ENCODE measurements around the gene LIPC. TPM values are rescaled to one million over a fixed set of nuclear protein-coding genes. Genes with fewer than 3 reads are reported as not detected.

The LIPC gene
- polyA plus RNA-seq, 1 experiment: 0.31 TPM

- Histone ChIP-seq H3K36me3 (ENCODE audit: control insufficient read depth, insufficient read depth, low read length) (no peaks in the 10 kb centered on the region), H3K4me3 (ENCODE audit: low read depth, low read length) (no peak overlapping the region), H3K27me3 (ENCODE audit: control insufficient read depth, insufficient read depth, low read length) (peaks cover 2% of the 10 kb centered on the region; the same call in 1 of the 2 replicates)
- CTCF ChIA-PET: interaction anchor here (1.8 kb wide), 1 partner anchor 39 kb away, joined by 4 read pairs; no protein-coding TSS in a partner anchor
- POLR2A ChIA-PET: no interaction called here
- no peak for DNase-seq (ENCODE audit: low read depth)
- TF ChIP-seq CTCF (IDR thresholded peaks at IDR 0.05; ENCODE audit: insufficient read depth, low read depth, low read length): no peak
Measured at GRCh38 chr15:58448906-58449305, 17.1 kb downstream of the LIPC start.

GRCh38 chr15:58451826-58452225 is 20.0 kb downstream of the LIPC start:
- H3K36me3 ChIP-seq (ENCODE audit: control insufficient read depth, insufficient read depth, low read length): no peaks in the 10 kb centered on the region
- no peak for TF ChIP-seq CTCF (IDR thresholded peaks at IDR 0.05; ENCODE audit: insufficient read depth, low read depth, low read length)
- H3K4me3 ChIP-seq (ENCODE audit: low read depth, low read length): no peak overlapping the region
- H3K27me3 ChIP-seq (ENCODE audit: control insufficient read depth, insufficient read depth, low read length): peaks cover 5% of the 10 kb centered on the region; the same call in 1 of the 2 replicates
- POLR2A ChIA-PET: no interaction called here
- no peak for DNase-seq (ENCODE audit: low read depth)
- CTCF ChIA-PET: no interaction called here

GRCh38 chr15:58452775-58453174 is 21.0 kb downstream of the LIPC start:
- peaks cover 5% of the 10 kb centered on the region; the same call in 1 of the 2 replicates for H3K27me3 ChIP-seq (ENCODE audit: control insufficient read depth, insufficient read depth, low read length)
- TF ChIP-seq CTCF (IDR thresholded peaks at IDR 0.05; ENCODE audit: insufficient read depth, low read depth, low read length): no peak
- H3K36me3 ChIP-seq (ENCODE audit: control insufficient read depth, insufficient read depth, low read length): no peaks in the 10 kb centered on the region
- ChIA-PET POLR2A (no interaction called here), CTCF (interaction anchor here (0.6 kb wide), 1 partner anchor 740 kb away, joined by 3 read pairs; no protein-coding TSS in a partner anchor)
- H3K4me3 ChIP-seq (ENCODE audit: low read depth, low read length): no peak overlapping the region
- no peak for DNase-seq (ENCODE audit: low read depth)

GRCh38 chr15:58453931-58454793 is 22.4 kb downstream of the LIPC start:
- DNase-seq (ENCODE audit: low read depth): no peak
- H3K4me3 ChIP-seq (ENCODE audit: low read depth, low read length): no peak overlapping the region
- CTCF ChIA-PET: interaction anchor here (0.6 to 1.0 kb wide), 2 partner anchors 14 to 184 kb away, joined by 3 to 4 read pairs; no protein-coding TSS in a partner anchor
- POLR2A ChIA-PET: interaction anchor here (0.9 kb wide), 1 partner anchor 10 kb away, joined by 4 read pairs; no protein-coding TSS in a partner anchor
- H3K27me3 ChIP-seq (ENCODE audit: control insufficient read depth, insufficient read depth, low read length): peaks cover 5% of the 10 kb centered on the region; the same call in 1 of the 2 replicates
- H3K36me3 ChIP-seq (ENCODE audit: control insufficient read depth, insufficient read depth, low read length): no peaks in the 10 kb centered on the region
- TF ChIP-seq CTCF (IDR thresholded peaks at IDR 0.05; ENCODE audit: insufficient read depth, low read depth, low read length): no peak

- CTCF ChIA-PET: interaction anchor here (1.0 kb wide), 1 partner anchor 15 kb away, joined by 3 read pairs; no protein-coding TSS in a partner anchor
- no peak for TF ChIP-seq CTCF (IDR thresholded peaks at IDR 0.05; ENCODE audit: insufficient read depth, low read depth, low read length)
- H3K27me3 ChIP-seq (ENCODE audit: control insufficient read depth, insufficient read depth, low read length): peaks cover 5% of the 10 kb centered on the region; the same call in 1 of the 2 replicates
- no peaks in the 10 kb centered on the region for H3K36me3 ChIP-seq (ENCODE audit: control insufficient read depth, insufficient read depth, low read length)
- POLR2A ChIA-PET: interaction anchor here (0.9 kb wide), 1 partner anchor 9 kb away, joined by 4 read pairs; no protein-coding TSS in a partner anchor
- DNase-seq (ENCODE audit: low read depth): no peak
- H3K4me3 ChIP-seq (ENCODE audit: low read depth, low read length): no peak overlapping the region
Measured at GRCh38 chr15:58454950-58455401, 23.2 kb downstream of the LIPC start.

Measured in BJ (cell line).